GM06990 (cell line): ENCODE data around the gene SLC29A1.

Source experiments
- DNase-seq: peaks from one replicate; pipeline ENCODE4 v3.0.0-alpha.2; 2011; ENCODE audit not compliant: insufficient read length; ENCODE audit errors: extremely low read depth
- H3K27me3 ChIP-seq: replicated peaks from 2 replicates; pipeline ENCODE4 v1.6.0; 2011; ENCODE audit warnings: low read length; ENCODE audit not compliant: control insufficient read depth, insufficient read depth
- H3K36me3 ChIP-seq: 2 replicates; pipeline ENCODE4 v1.5.1; 2011; ENCODE audit warnings: low read length; ENCODE audit not compliant: control insufficient read depth, insufficient read depth
- H3K4me3 ChIP-seq: replicated peaks from 2 replicates; pipeline ENCODE4 v1.5.1; 2011; ENCODE audit warnings: low read depth, mild to moderate bottlenecking, control low read depth, low read length
- TF ChIP-seq, protein P1 (sequence below): IDR thresholded peaks from 2 replicates; pipeline ENCODE4 v1.5.1; 2011; ENCODE audit warnings: low read length, control low read depth, mild to moderate bottlenecking, inconsistent platforms; ENCODE audit not compliant: insufficient read depth, poor library complexity, severe bottlenecking

The SLC29A1 gene

DNA sequence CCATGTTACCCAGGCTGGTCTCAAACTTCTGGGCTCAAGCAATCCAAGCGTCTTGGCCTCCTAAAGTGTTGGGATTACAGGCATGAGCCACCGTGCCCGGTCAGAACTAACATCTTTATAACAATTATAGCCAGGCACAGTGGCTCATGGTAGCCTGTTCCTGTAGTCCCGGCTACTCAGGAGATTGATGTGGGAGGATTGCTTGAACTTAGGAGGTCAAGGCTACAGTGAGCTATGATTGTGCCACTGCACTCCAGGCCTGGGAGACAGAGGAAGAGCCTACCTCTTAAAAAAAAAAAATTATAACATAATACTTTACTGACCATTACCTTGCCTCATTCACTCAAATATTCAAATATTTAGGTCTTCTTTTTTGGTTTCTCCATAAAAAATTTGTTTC, 23.5 kb upstream of the SLC29A1 start:
- no peaks in the 10 kb centered on the region for H3K27me3 ChIP-seq
- DNase-seq: no peak
- no peaks in the 10 kb centered on the region for H3K36me3 ChIP-seq
- H3K4me3 ChIP-seq: no peak overlapping the region
- TF ChIP-seq, protein P1, sequence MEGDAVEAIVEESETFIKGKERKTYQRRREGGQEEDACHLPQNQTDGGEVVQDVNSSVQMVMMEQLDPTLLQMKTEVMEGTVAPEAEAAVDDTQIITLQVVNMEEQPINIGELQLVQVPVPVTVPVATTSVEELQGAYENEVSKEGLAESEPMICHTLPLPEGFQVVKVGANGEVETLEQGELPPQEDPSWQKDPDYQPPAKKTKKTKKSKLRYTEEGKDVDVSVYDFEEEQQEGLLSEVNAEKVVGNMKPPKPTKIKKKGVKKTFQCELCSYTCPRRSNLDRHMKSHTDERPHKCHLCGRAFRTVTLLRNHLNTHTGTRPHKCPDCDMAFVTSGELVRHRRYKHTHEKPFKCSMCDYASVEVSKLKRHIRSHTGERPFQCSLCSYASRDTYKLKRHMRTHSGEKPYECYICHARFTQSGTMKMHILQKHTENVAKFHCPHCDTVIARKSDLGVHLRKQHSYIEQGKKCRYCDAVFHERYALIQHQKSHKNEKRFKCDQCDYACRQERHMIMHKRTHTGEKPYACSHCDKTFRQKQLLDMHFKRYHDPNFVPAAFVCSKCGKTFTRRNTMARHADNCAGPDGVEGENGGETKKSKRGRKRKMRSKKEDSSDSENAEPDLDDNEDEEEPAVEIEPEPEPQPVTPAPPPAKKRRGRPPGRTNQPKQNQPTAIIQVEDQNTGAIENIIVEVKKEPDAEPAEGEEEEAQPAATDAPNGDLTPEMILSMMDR: no peak

DNA sequence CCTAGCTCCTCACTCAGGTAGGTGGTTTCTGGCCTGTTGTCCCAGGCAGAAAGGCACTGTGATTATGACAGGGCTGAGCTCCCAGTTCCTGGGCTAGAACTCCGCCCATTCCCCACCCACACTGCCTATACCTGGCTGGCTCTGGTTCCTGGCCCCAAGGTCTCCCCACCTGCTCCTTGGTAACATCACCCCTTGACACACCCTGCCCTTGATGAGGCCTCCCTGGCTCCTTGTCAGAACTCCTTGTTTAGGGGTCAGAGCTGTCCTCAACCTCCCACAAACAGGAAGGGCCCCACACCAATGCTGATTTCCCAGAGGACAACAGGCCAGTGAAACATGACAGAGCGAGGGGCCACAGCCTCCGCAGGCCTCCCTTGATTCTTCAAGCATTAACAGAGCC, 22.2 kb upstream of the SLC29A1 start:
- Histone ChIP-seq H3K36me3 (no peaks in the 10 kb centered on the region), H3K27me3 (no peaks in the 10 kb centered on the region), H3K4me3 (no peak overlapping the region)
- TF ChIP-seq, protein P1: no peak
- no peak for DNase-seq

DNA sequence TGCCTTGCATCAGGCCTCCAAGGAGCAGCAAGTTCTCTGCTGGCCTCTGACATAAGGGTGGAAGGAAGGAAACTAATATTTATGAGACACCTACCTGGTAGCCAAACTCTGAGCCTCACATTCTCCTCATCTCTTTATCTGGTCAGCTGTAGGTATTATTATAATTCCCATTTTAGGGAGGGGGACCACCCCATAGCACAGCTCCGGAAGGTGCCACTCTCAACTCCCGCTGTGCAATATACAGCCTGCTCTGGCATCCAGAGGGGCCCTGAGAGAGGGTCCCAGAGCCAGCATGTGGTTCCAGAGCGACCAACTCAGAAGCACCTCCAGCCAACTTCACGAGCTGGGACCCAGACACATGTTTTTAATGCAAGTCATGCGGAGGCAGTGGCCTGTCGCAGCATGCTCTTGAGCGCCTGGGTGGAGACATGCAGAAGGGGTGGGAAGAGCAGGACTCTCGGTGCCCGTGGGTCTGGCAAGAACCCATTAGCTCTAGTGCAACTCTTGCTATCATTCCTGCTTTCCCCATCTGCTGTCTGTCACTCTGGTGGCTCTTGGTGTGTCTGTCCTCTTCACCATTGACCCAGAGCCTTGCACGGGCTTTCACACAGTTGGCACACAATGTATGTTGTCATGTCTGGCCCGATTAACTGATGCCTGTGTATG, 21.6 kb upstream of the SLC29A1 start:
- Histone ChIP-seq H3K4me3 (no peak overlapping the region), H3K36me3 (no peaks in the 10 kb centered on the region), H3K27me3 (no peaks in the 10 kb centered on the region)
- DNase-seq: no peak
- TF ChIP-seq, protein P1: no peak

DNA sequence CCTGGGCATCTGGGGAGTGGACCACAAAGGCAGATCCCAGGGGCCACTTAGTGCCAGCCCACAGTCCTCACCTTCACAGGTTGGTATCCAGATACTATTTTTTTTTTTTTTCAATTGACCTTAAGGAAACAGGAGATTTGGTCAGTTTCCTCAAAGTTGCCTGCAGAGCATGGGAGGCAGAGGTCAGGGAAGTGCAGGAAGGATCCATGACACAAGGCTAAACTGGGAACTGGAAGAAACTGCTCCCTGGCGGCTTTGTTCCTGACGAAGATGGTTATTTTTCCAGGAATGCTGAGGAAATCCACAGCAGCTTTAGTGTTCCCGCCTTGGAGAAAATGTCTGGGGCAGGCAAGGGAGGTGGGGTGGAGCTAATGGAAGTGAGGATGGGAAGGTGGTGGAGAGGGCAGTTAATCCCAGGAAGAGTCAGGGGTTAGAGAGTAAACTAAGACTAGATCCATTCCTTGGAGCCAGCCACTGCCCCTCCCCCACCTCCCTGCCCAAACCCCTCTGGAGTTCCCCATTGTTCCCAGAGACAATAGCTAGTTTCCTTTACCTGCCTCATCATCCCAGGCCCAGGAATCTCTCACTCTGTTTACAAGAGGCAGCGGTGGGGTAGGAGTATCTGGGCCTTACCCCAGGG, 20.9 kb upstream of the SLC29A1 start:
- Histone ChIP-seq H3K36me3 (no peaks in the 10 kb centered on the region), H3K27me3 (no peaks in the 10 kb centered on the region), H3K4me3 (no peak overlapping the region)
- TF ChIP-seq, protein P1: no peak
- DNase-seq: no peak

DNA sequence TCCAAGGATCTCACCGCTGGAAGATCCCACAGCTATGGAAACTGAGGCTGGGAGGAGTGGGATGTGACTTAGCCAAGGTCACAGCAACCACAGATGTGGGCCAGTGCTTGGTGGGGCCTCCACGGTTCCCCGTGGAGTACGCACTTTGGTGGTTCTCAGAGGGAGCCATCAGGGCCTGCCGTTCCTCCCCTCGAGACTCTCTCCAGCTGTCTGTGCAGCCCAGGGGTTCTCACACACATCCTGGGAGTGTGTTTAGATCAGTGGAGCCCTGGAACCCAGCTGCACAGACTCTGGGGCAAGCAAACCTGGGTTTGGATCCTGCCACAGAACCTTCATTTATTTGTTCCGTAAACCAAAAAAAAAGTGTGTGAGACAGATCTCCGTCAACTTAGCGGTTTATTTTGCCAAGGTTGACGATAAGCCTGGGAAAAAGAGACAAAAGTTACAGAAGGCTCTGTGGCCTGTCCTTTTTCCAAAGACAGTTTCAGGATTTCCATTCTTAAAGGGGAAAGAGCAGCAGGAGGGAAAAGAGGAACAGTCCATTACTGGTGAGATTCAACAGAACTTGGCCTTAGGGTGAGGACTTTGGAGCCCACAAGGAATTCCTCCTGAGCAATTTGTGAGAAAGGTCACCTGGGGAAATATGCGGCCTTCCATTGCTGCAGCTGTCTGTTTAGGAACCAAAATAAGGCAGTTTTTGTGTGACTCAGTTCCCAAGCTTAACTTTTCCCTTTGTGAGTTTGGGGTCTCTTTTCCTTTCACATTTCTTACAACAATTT, 20.2 kb upstream of the SLC29A1 start:
- TF ChIP-seq, protein P1: no peak
- no peaks in the 10 kb centered on the region for H3K36me3 ChIP-seq
- no peaks in the 10 kb centered on the region for H3K27me3 ChIP-seq
- DNase-seq: no peak
- no peak overlapping the region for H3K4me3 ChIP-seq
